GM18873 (cell line): ENCODE results near the gene DAB2IP.

ENCODE experiments used
- ATAC-seq: cut with Tn5 transposase; IDR thresholded peaks from one replicate; pipeline ENCODE4 v1.9.1; 2021; ENCODE audit warnings: mild to moderate bottlenecking, moderate library complexity, moderate number of reproducible peaks; ENCODE audit not compliant: unreplicated experiment, low FRiP score

DAB2IP gene

DNA sequence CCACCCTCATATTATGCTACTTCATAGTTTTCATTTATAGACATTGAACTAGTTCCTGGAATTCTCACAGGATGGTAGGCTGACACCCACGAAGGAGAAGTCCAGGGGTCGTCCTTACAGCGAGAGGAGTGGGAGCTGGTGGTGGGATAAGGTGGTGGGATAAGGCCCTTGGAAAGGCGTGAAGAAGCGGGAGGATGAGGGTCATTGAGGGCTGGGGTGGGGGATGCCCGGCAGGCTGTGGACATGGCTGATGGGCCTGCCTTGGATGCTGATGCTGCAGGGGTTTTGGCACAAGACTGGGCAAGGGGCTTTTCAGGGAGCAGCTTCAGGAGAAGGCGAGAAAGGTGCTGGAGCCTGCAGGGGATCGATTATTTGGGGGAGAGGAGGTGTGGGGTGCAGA, 9.4 kb downstream of the DAB2IP start:
- no peak for ATAC-seq

- no peak for ATAC-seq
Measured at GRCh38 chr9:121661328-121661727, 9.9 kb downstream of the DAB2IP start.

DNA sequence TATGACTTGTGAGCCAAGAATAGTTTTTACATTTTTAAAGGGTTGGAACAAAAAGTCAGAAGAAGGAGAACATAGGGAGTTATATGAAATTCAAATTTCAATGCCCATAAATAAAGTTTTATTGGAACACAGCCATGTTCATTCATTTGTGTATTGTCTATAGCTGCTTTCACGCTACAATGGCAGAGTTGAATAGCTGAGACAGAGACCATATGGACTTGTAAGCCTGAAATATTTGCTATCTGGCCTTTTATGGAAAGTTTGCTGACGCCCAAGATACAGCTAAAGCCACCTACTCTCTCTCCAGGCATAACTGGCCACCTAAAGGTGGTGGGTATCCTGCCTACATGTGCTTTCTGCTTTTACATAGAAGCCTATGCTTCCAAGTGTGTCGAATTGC, 10.9 kb downstream of the DAB2IP start:
- ATAC-seq: no peak

DNA sequence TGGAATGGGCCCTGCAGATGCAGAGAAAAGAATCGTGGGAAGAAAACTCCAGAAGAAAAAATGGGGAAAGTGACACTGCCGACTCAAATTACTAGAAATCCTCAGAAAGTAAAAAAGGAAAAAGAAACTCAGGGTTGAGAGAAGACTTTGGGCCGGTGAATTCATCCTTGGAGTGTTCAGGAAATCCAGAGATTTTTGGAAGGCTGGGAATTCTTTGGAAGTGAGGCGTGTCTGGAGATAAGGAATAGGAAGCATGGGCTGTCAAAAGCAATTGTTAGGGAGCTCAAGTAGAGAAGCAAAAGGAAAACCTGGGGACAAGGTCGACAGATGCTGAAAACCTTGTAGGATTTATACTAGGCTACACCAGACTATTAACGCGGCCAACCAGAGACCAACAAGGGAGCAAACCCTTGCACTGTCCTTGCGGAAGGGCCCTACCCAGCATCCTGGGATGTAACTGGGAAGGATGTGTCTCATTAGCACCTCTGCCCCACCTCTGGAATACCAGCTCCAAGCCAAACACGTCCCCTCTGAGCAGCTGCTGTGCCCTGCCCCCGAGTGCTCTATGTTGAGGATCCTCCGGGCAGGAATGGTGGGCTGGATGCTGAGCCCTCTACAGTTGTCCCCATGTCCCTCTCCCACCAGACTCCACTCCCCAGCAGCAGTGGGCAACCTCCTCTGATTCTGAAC, 11.6 kb downstream of the DAB2IP start:
- ATAC-seq: no peak

DNA sequence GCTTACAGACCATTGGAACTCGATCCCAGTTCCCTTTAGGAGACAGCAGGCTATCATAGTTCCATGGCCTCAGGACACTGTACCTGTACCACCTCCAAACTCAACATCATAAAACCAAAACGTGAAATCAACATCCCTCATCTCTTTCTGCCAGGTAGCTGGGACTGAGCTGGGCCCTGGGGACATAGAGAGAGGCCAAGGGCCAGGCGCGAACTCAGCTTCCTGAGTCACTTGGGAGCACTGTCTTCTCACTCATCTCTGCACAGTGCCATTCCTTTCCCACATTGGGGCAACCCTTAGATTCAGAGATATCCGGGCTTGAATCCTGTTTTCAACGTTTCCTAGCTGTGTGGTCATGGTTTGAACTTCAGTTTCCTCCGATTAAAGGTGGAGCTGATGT, 12.2 kb downstream of the DAB2IP start:
- no peak for ATAC-seq

- ATAC-seq: no peak
Measured at GRCh38 chr9:121666294-121666693, 14.9 kb downstream of the DAB2IP start.

DNA sequence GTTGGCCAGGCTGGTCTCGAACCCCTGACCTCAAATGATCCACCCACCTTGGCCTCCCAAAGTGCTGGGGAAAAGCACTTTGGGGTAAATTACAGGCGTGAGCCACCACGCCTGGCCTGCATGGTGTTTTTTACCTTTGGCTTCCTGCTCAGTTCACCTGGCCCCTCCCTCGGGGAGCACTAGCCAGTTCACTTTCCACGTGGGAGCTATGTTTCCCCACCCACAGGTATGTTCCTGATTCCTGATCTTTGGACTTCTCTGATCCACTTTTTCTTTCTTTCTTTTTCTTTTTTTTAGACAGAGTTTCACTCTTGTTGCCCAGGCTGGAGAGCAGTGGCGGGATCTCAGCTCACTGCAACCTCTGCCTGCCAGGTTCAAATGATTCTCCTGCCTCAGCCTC, 15.8 kb downstream of the DAB2IP start:
- ATAC-seq: no peak

- ATAC-seq: no peak
Measured at GRCh38 chr9:121667890-121668289, 16.5 kb downstream of the DAB2IP start.

- no peak for ATAC-seq
Measured at GRCh38 chr9:121670431-121670830, 19.0 kb downstream of the DAB2IP start.

- no peak for ATAC-seq
Measured at GRCh38 chr9:121671612-121672155, 20.2 kb downstream of the DAB2IP start.

- ATAC-seq: no peak
Measured at GRCh38 chr9:121672213-121672612, 20.8 kb downstream of the DAB2IP start.

- ATAC-seq: no peak
Measured at GRCh38 chr9:121672986-121673385, 21.6 kb downstream of the DAB2IP start.

- no peak for ATAC-seq
Measured at GRCh38 chr9:121673576-121673975, 22.1 kb downstream of the DAB2IP start.

DNA sequence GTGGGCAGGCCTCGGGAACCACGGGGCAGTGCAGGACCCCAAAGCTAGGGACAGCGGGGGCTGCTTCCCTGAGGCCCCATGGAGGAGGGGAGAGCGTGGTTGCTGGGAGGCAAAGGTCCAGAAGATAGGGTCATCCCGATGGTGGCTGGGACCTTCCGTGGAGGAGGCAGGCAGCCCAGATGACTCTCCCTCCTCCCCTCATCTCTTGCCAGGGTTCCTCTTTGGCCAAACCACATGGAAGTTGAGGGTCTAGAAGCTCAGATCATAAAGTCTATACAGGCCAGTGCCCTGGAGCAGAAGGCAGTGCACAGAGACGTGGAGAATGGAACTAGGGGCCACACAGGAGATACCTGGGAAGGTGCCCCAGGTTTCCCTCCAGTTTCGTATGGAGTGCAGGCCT, 22.6 kb downstream of the DAB2IP start:
- ATAC-seq: no peak

DNA sequence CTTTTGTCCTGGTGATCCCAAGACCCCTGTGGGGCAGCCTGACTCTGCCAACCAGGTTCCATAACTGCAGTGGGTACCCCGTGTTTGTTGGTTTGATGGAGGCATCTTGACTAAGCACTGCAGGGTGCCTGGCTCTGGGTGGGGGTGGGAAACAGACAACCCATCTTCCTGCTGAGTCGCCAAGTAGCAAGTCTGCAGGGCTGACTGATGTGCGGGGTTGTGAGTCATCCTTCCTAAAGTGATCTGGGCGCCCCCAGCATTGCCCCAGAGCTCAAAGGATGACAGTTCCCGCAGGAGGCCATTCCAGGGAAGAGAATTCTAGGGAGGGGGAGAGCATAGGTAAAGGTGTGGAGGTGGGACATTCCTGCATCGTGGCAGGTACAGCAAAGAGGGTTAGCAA, 23.5 kb downstream of the DAB2IP start:
- no peak for ATAC-seq

DNA sequence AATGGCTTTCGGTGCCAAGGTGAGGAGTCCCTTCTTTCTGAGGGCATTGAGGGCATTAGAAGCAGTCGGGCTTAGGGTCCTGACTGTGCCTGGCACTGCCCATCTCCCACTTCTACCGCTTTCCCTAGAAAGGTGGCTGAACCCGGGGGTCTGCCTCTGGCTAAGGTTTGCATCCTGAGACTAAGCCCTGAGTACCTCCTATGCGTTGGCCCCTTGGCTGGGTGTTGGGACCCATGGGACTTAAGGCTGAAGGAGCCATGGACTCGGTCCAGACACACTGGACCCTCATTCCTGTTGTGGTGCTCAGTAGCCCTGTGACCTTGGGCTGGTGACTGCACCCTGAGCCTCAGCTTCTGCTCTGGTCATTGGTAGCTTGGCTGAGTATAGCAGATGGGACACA, 23.9 kb downstream of the DAB2IP start:
- ATAC-seq: no peak

- no peak for ATAC-seq
Measured at GRCh38 chr9:121675969-121676822, 24.8 kb downstream of the DAB2IP start.

GRCh38 chr9:121676926-121677325, 25.5 kb downstream of the DAB2IP start:
- ATAC-seq: no peak

DNA sequence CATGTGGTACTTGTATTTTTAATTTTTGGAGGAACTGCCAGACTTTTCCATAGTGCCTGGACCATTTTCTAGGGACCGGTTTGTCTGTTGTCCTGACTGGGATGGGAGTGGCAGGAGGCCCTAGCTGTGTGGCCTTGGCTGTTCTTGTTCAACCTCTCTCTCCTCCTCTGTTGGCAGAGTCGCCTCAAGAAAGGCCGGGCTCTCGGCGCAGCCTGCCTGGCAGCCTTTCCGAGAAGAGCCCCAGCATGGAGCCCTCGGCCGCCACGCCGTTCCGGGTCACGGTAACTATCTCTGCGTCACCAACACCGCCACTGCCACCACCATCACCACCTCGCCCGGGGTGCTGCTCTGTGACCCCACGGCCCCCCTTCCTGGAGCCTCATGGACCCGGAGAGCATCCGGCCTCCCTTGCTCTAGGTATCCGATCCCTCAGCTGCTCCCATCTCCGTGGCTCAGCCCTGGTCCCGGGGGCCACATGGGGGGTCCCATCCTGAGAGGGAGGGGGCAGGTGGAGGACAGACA, 27.1 kb downstream of the DAB2IP start:
- no peak for ATAC-seq

DNA sequence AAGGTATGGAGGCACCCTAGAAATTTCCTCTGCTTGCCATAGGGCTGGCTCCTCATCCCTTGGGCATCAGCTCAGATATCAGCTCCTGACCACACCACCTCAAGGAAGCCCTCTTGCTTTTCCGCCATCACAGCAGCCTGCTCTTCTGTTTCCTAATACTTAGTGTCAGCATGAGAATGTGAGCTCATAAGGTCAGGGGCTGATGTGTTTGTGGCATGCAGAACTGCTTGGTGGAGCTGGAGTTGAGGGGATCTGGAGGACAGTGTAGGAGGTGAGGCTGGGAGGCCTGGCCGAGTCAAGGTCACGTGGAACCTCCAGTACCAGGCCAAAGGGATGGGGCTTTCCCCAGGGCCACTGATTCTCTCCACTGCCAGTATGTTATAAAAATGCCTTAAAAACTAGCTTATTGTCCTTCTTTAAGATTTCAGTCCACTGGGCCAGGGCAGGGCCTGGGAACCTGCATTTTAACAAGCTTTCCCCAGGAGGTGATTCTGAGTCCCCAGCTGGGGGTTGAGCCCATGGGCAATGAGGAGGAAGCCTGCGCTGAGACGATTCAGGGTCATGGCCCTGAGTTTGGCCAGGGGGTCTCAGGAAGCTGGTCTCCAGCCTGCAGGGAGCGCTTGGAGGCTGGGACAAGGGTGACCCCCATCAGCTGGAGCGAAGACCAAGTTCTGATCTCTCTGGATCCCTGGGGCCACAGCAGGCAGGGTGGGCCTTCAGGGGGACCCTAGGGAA, 28.6 kb downstream of the DAB2IP start:
- ATAC-seq: no peak

DNA sequence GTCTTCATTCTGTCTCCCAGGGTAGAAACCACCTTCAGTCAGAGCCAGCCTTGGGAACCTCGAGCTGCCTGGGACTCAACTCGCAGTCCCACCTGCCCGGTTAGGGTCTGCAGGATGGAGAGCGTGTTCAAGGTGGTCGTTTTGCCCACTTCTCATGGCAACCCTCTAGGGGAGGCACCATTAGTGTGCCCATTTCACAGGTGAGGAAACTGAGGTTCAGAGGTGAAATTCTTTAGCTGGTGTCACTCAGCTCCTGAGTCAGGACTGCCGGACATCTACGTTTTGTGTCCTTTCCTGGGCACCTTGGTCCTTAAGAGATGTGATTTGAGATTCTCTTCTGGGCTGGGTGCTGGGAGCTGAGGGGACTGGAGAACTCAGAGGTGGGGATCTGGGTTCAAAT, 30.0 kb downstream of the DAB2IP start:
- ATAC-seq: no peak
